Chondrocyte (in vitro differentiated cells): ENCODE results near the gene CD300LG. TPM values are rescaled to one million over a fixed set of nuclear protein-coding genes. Genes with fewer than 3 reads are reported as not detected.

ENCODE experiments used
- DNase-seq: peaks from one replicate; pipeline ENCODE4 v3.0.0; 2021; ENCODE audit warnings: mixed read lengths, low spot score
- H3K27ac Mint-ChIP-seq: one replicate; pipeline ENCODE4 v1.8.0; 2021; ENCODE audit warnings: mild to moderate bottlenecking, moderate library complexity, mixed read lengths; ENCODE audit not compliant: unreplicated experiment
- H3K27me3 Mint-ChIP-seq: 2 replicates; pipeline ENCODE4 v1.8.0; 2021; ENCODE audit warnings: low read depth, mixed read lengths
- H3K36me3 Mint-ChIP-seq: 2 replicates; pipeline ENCODE4 v1.8.0; 2021; ENCODE audit warnings: low read depth, mixed read lengths
- H3K4me1 Mint-ChIP-seq: 2 replicates; pipeline ENCODE4 v1.8.0; 2021; ENCODE audit warnings: low read depth, mild to moderate bottlenecking, mixed read lengths
- H3K4me3 Mint-ChIP-seq: one replicate; pipeline ENCODE4 v1.8.0; 2021; ENCODE audit warnings: mild to moderate bottlenecking, moderate library complexity, mixed read lengths; ENCODE audit not compliant: unreplicated experiment
- H3K9me3 Mint-ChIP-seq: 2 replicates; pipeline ENCODE4 v1.8.0; 2021; ENCODE audit warnings: low read depth, mixed read lengths
- total RNA-seq: library from RNA; stranded (reverse); gene quantifications from 3 replicates; pipeline ENCODE4 v1.2.1, GENCODE V29; 2021
- TF ChIP-seq, protein P1 (sequence below): fragments of 200-600 bp; sonication (generic); IDR thresholded peaks from 2 replicates; pipeline ENCODE4 v1.5.0; 2021; ENCODE audit warnings: antibody characterized with exemption, mild to moderate bottlenecking, moderate library complexity

Gene CD300LG
- total RNA-seq, 1 donor from 2014 or later = not detected

DNA sequence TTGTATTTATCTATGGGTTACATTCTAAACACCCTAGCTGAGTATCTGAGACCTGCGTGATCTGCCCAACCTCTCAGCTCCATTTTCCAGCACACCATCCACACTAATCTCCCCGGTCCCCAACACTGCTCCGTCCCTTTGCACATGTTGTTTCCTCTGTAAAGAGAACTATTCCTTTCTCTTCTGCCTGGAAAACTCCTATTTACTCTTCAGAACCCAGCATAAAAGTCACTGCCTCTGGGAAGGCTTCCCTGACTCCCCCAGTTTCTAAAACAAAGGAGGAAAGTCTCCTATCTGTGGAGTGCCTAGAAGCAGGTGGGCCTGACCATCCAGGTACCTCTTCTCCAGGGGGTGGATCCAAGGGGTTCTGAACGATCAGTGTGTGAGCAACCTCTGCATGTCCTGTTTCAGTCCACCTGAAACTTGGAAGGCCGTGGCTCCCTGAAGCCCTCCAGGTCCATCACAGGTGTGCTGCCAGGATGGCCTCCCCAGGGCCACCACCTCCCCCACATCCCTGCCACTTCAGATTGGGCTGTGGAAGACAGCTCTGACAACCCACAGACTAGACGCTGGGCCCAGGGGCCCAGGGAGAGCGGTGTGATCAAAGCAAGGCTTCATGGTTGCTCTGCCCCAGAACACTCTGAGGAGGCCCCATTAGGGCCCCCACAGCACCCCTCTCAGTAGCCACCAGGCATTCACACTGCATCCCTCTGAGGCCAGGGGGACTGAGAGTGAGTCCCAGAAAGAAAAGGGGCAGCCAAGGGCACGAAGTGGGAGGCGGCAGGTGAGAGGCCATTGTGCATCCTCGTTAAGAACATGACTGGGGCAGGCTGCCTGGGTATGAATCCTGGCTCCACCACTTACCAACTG is 34.3 kb upstream of the CD300LG start:
- TF ChIP-seq, protein P1, sequence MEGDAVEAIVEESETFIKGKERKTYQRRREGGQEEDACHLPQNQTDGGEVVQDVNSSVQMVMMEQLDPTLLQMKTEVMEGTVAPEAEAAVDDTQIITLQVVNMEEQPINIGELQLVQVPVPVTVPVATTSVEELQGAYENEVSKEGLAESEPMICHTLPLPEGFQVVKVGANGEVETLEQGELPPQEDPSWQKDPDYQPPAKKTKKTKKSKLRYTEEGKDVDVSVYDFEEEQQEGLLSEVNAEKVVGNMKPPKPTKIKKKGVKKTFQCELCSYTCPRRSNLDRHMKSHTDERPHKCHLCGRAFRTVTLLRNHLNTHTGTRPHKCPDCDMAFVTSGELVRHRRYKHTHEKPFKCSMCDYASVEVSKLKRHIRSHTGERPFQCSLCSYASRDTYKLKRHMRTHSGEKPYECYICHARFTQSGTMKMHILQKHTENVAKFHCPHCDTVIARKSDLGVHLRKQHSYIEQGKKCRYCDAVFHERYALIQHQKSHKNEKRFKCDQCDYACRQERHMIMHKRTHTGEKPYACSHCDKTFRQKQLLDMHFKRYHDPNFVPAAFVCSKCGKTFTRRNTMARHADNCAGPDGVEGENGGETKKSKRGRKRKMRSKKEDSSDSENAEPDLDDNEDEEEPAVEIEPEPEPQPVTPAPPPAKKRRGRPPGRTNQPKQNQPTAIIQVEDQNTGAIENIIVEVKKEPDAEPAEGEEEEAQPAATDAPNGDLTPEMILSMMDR = no peak
- no peaks in the 10 kb centered on the region for H3K9me3 Mint-ChIP-seq
- H3K4me3 Mint-ChIP-seq = no peak overlapping the region
- peaks cover 14% of the 10 kb centered on the region for H3K4me1 Mint-ChIP-seq
- no peaks in the 10 kb centered on the region for H3K27me3 Mint-ChIP-seq
- DNase-seq = no peak
- no peak overlapping the region for H3K27ac Mint-ChIP-seq
- peaks cover 15% of the 10 kb centered on the region for H3K36me3 Mint-ChIP-seq

DNA sequence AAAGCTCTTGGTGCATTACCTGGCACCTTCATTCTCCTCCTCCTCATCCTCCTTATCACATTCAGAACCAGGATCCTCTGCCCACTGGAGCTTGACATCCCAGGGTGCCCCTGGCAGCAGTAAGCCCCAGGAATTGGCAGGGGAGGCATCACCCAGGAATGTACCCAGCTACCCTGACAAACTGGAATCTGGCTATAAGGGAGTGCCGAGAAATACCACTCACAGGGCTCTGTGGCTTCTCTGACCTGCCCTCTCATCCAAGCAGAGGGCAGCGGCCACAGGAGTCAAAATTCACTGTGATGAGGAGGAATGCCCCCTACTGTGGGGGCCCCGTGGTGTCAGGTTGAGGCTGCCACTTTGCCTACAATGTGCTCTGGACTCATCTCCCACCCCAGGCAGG is 33.6 kb upstream of the CD300LG start:
- no peak overlapping the region for H3K27ac Mint-ChIP-seq
- no peak for DNase-seq
- H3K27me3 Mint-ChIP-seq = no peaks in the 10 kb centered on the region
- H3K9me3 Mint-ChIP-seq = no peaks in the 10 kb centered on the region
- no peak overlapping the region for H3K4me3 Mint-ChIP-seq
- H3K36me3 Mint-ChIP-seq = peaks cover 11% of the 10 kb centered on the region
- H3K4me1 Mint-ChIP-seq = peaks cover 11% of the 10 kb centered on the region
- TF ChIP-seq, protein P1 = no peak

DNA sequence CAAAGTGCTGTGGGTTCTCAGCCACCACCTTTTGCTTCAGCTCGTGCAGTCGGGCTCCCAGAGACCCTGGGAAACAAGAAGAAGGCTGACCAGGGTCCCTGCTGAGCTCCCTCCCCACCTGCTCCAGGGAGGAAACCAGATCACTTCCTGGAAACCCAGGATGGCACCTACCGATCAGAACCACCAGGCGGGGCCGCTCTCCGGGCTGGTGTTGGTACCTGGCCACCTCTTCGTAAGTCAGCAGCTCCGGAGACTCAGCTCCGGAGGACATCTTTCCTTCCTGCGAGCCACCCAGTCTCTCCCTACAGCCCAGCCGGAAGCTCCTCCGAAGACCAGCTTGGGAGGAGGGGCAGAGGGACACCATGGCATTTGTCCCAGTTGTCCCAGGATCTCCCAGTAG is 33.0 kb upstream of the CD300LG start:
- H3K4me3 Mint-ChIP-seq = no peak overlapping the region
- H3K27me3 Mint-ChIP-seq = no peaks in the 10 kb centered on the region
- H3K4me1 Mint-ChIP-seq = peaks cover 11% of the 10 kb centered on the region
- TF ChIP-seq, protein P1 = no peak
- H3K27ac Mint-ChIP-seq = no peak overlapping the region
- peaks cover 9% of the 10 kb centered on the region for H3K36me3 Mint-ChIP-seq
- DNase-seq = no peak
- no peaks in the 10 kb centered on the region for H3K9me3 Mint-ChIP-seq

DNA sequence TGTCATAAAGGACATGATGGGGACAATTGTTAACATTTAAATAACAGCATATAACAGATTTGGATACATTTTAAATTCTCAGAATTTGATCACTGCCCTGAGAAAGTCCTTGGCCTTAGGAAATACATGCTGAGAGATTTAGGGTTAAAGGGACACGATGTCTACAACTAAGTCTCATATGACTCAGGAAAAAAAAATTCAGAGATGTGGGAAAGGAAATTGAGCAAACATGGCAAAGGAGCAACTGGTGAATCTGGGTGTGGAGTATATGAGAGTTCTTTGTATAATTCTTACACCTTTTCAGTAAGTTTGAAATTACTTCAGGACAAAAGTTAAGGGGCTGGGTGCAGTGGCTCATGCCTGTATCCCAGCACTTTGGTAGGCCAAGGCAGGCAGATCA is 32.3 kb upstream of the CD300LG start:
- Mint-ChIP-seq H3K36me3 (peaks cover 14% of the 10 kb centered on the region), H3K27ac (peak overlapping the region; percentile 28), H3K4me3 (no peak overlapping the region), H3K9me3 (no peaks in the 10 kb centered on the region), H3K27me3 (no peaks in the 10 kb centered on the region), H3K4me1 (peaks cover 11% of the 10 kb centered on the region)
- TF ChIP-seq, protein P1 = no peak
- no peak for DNase-seq

DNA sequence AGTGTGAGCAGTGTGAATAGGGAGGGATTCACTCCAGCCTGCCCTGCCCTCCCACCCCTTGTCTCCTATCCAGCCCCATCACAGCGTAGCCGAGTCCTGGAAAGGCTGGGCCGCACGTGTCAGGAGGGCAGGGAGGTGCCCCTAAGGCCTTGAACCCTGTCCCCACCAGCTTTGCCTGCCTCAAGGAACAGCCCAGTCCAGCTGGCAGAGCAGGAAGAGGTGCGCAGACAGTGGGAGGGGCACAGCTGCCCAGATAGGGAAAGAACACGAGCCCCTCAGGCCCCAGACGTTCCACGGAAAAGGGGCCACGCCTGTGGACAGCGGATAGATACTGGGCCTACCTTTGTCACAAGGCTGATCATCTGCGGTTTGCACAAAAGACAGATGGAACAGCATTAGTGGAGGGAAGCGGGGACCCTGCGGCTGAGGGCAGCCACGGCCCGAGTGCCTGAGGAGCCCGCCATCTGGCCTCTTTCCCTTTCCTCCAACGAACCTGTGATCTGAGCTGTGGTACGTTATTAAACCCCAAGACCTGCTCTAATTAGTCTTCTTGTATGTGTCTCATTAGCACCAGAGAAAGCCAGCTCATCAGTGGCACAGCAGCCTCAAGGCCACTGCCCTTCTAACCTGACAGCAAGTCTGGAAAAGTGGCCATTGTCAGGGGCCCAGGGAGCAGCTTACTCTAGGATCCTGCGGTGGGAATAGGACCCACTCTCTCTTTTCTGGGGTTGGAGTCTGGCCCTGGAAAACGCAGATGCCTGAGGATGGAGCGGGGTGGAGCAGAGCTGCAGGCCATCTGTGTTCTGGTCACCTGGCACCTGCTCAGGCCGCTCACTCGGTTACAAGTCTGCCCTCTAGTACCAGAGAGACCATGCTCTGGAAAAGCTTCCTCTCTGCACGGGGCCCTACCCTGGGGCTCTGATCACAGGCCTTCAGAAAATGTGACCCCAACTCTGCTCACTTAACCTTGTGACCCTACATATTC is 30.3 kb upstream of the CD300LG start:
- TF ChIP-seq, protein P1 = no peak
- Mint-ChIP-seq H3K4me1 (peaks cover 11% of the 10 kb centered on the region), H3K27me3 (no peaks in the 10 kb centered on the region), H3K9me3 (no peaks in the 10 kb centered on the region), H3K4me3 (no peak overlapping the region), H3K27ac (no peak overlapping the region), H3K36me3 (peaks cover 22% of the 10 kb centered on the region)
- no peak for DNase-seq
